Neuronal stem cell (in vitro differentiated cells): ENCODE measurements around the gene L3MBTL4. TPM values are rescaled to one million over a fixed set of nuclear protein-coding genes. Genes with fewer than 3 reads are reported as not detected.

Experiments
- small RNA-seq: library from polyadenylated mRNA; stranded (forward); fragments of <200 nt; extraction: miRNeasy Mini kit (QIAGEN cat#:217004); gene quantifications from one replicate; pipeline ENCODE3, GENCODE V24; 2013; ENCODE audit not compliant: insufficient read depth

The L3MBTL4 gene

Small RNA genes lying within 50 kb of the gene (small RNA-seq; reads per million reads assigned to genes)
- gene RNU5F-3P = not detected
- not detected for gene RNU6-349P
